ENCODE data around the gene OBI1. TPM values are rescaled to one million over a fixed set of nuclear protein-coding genes. Genes with fewer than 3 reads are reported as not detected.

The OBI1 gene
- polyA plus RNA-seq, 2 of the 4 experiments (the other 2 are of a cell fraction): 8.7 to 13.9 TPM

GRCh38 chr13:78675112-78675511, 16.2 kb upstream of the OBI1 start:
- Histone ChIP-seq H3K9me3 (no peaks in the 10 kb centered on the region), H3K27ac (no peak overlapping the region), H3K4me2 (no peak overlapping the region), H3K4me3 (no peak overlapping the region), H3K4me1 (no peaks in the 10 kb centered on the region)
- TF ChIP-seq HOXB5 (CRISPR knock-in tag; IDR thresholded peaks at IDR 0.05) (no peak), TFCP2L1 (CRISPR knock-in tag; IDR thresholded peaks at IDR 0.05) (no peak), ELK1 (IDR thresholded peaks at IDR 0.05; ENCODE audit: low read depth, low read length) (no peak)
- CTCF ChIA-PET: interaction anchor here (0.9 kb wide), 1 partner anchor 11 kb away, joined by 3 read pairs; no protein-coding TSS in a partner anchor
- WGBS (ENCODE audit: missing lambda C conversion rate): 49% methylated on average over 3 of the region's 3 CpGs
- no peak for FAIRE-seq
- POLR2A ChIA-PET: no interaction called here
- DNase-seq (ENCODE audit: low read depth in 1 of 2, low spot score in 1 of 2): no peak
- no peak for ATAC-seq

GRCh38 chr13:78674638-78675037, 15.7 kb upstream of the OBI1 start:
- DNase-seq (ENCODE audit: low read depth in 1 of 2, low spot score in 1 of 2) (no peak), ATAC-seq (no peak), FAIRE-seq (no peak)
- TF ChIP-seq KDM1A (IDR thresholded peaks at IDR 0.05; ENCODE audit: low read depth): no peak
- no peak for TF ChIP-seq RFX5 (IDR thresholded peaks at IDR 0.05)
- no peak for TF ChIP-seq HEYL (CRISPR knock-in tag; IDR thresholded peaks at IDR 0.05)
- TF ChIP-seq, protein P1, sequence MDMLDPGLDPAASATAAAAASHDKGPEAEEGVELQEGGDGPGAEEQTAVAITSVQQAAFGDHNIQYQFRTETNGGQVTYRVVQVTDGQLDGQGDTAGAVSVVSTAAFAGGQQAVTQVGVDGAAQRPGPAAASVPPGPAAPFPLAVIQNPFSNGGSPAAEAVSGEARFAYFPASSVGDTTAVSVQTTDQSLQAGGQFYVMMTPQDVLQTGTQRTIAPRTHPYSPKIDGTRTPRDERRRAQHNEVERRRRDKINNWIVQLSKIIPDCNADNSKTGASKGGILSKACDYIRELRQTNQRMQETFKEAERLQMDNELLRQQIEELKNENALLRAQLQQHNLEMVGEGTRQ (IDR thresholded peaks at IDR 0.05): no peak
- TF ChIP-seq HOXB5 (CRISPR knock-in tag; IDR thresholded peaks at IDR 0.05): no peak
- TF ChIP-seq RAD21 (conservative IDR thresholded peaks at IDR 0.05 in 1 of 2, IDR thresholded peaks at IDR 0.05 in 1 of 2): no peak
- TF ChIP-seq ZSCAN20 (CRISPR knock-in tag; IDR thresholded peaks at IDR 0.05): no peak
- no peak for TF ChIP-seq CHD4 (IDR thresholded peaks at IDR 0.05; ENCODE audit: borderline replicate concordance)
- TF ChIP-seq RCOR1 (IDR thresholded peaks at IDR 0.05; ENCODE audit: low read depth, low read length): no peak
- no peak for TF ChIP-seq JUN (IDR thresholded peaks at IDR 0.05)
- H3K4me1 ChIP-seq: no peaks in the 10 kb centered on the region
- H3K27ac ChIP-seq: no peak overlapping the region
- H3K4me2 ChIP-seq: no peak overlapping the region
- H3K9me3 ChIP-seq: no peaks in the 10 kb centered on the region
- CTCF ChIA-PET: interaction anchor here (0.9 kb wide), 1 partner anchor 10 kb away, joined by 3 read pairs; no protein-coding TSS in a partner anchor
- POLR2A ChIA-PET: no interaction called here
- no peak overlapping the region for H3K4me3 ChIP-seq
- WGBS (ENCODE audit: missing lambda C conversion rate): 0% methylated on average over 1 of the region's 1 CpG

DNA sequence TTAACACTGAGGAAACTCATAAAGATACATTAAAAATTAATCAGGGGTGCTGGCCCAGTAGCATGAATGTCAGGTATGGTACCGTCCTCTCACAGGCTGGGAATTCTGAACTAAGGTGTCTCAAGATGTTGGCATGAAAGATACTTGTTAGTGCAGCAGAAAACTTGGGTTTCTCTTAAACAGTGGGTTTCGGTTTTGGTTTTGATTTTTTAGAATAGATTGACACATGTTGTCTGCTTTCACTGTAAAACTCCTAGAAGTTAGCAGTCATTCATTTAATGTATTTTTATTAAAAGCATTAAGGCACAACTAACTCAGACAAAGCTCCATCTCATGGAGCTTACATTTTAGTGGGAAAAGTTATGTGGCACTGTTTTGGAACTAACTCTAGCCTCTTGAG, 3.5 kb upstream of the OBI1 start:
- CTCF ChIA-PET: no interaction called here
- no peak for TF ChIP-seq HMGXB4 (CRISPR knock-in tag; IDR thresholded peaks at IDR 0.05; ENCODE audit: borderline replicate concordance)
- TF ChIP-seq ELK1 (IDR thresholded peaks at IDR 0.05; ENCODE audit: low read depth, low read length): no peak
- TF ChIP-seq, protein P2, sequence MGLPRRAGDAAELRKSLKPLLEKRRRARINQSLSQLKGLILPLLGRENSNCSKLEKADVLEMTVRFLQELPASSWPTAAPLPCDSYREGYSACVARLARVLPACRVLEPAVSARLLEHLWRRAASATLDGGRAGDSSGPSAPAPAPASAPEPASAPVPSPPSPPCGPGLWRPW (IDR thresholded peaks at IDR 0.05): no peak
- no peak for TF ChIP-seq CBX2 (IDR thresholded peaks at IDR 0.05; ENCODE audit: borderline replicate concordance, low read depth)
- no peak for TF ChIP-seq ATOH8 (CRISPR knock-in tag; IDR thresholded peaks at IDR 0.05; ENCODE audit: low read depth)
- no peak for TF ChIP-seq SREBF2 (IDR thresholded peaks at IDR 0.05)
- TF ChIP-seq SMC3 (IDR thresholded peaks at IDR 0.05): no peak
- no peak for TF ChIP-seq GATA3 (IDR thresholded peaks at IDR 0.05; ENCODE audit: borderline replicate concordance)
- TF ChIP-seq RFX5 (IDR thresholded peaks at IDR 0.05): no peak
- TF ChIP-seq, protein P3, sequence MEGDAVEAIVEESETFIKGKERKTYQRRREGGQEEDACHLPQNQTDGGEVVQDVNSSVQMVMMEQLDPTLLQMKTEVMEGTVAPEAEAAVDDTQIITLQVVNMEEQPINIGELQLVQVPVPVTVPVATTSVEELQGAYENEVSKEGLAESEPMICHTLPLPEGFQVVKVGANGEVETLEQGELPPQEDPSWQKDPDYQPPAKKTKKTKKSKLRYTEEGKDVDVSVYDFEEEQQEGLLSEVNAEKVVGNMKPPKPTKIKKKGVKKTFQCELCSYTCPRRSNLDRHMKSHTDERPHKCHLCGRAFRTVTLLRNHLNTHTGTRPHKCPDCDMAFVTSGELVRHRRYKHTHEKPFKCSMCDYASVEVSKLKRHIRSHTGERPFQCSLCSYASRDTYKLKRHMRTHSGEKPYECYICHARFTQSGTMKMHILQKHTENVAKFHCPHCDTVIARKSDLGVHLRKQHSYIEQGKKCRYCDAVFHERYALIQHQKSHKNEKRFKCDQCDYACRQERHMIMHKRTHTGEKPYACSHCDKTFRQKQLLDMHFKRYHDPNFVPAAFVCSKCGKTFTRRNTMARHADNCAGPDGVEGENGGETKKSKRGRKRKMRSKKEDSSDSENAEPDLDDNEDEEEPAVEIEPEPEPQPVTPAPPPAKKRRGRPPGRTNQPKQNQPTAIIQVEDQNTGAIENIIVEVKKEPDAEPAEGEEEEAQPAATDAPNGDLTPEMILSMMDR (IDR thresholded peaks at IDR 0.05): no peak
- TF ChIP-seq ZSCAN20 (CRISPR knock-in tag; IDR thresholded peaks at IDR 0.05): no peak
- DNase-seq (ENCODE audit: low read depth in 1 of 2, low spot score in 1 of 2) (no peak), ATAC-seq (no peak), FAIRE-seq (no peak)
- 70% methylated on average over 2 of the region's 2 CpGs for WGBS (ENCODE audit: missing lambda C conversion rate)
- POLR2A ChIA-PET: no interaction called here
- Histone ChIP-seq H3K4me3 (no peak overlapping the region), H3K9me3 (no peaks in the 10 kb centered on the region), H3K27ac (no peak overlapping the region), H3K4me2 (no peak overlapping the region), H3K4me1 (peaks cover 3% of the 10 kb centered on the region; the same call in 2 of the 3 replicates)
